GM13977 (cell line): ENCODE data around the gene BTF3L4.
"Not testable (repeated sequence)": the region's sequence is repeated elsewhere in the genome, so short reads cannot be mapped to it uniquely, and the experiment has no call there.

ENCODE experiments used
- DNase-seq: peaks from one replicate; pipeline ENCODE4 v3.0.0; 2012; ENCODE audit warnings: low spot score
- CTCF ChIP-seq: IDR thresholded peaks from 2 replicates; pipeline ENCODE4 v1.5.1; 2012; ENCODE audit warnings: mild to moderate bottlenecking, control low read depth; ENCODE audit not compliant: insufficient read depth; ENCODE audit errors: extremely low read depth, missing control alignments
- in situ Hi-C: fragments of 300-500 bp; cut with MboI; formaldehyde crosslinking; loops from one replicate; pipeline ENCODE4 v1.12.0; 2022; ENCODE audit warnings: low sequenced_read_pairs, low pct_unique_long_range_greater_than_20kb, mixed read lengths, inconsistent platforms; ENCODE audit not compliant: unreplicated experiment

BTF3L4 gene

GRCh38 chr1:52041551-52042185, 14.4 kb upstream of the BTF3L4 start:
- DNase-seq, result no peak
- TF ChIP-seq CTCF, result no peak
- in situ Hi-C loops, result no loop called here

- no peak for TF ChIP-seq CTCF
- in situ Hi-C loops, result no loop called here
- DNase-seq, result no peak
These were observed 10.9 kb upstream of the BTF3L4 start for GRCh38 chr1:52045236-52045635.

- in situ Hi-C loops, DNase-seq: not testable (repeated sequence)
These were observed 10.4 kb upstream of the BTF3L4 start for GRCh38 chr1:52045666-52046195.

GRCh38 chr1:52049337-52049736, 6.8 kb upstream of the BTF3L4 start:
- in situ Hi-C loops, DNase-seq: not testable (repeated sequence)

GRCh38 chr1:52053862-52054261, 2.2 kb upstream of the BTF3L4 start:
- no peak for TF ChIP-seq CTCF
- in situ Hi-C loops, result no loop called here
- DNase-seq, result no peak

- no peak for TF ChIP-seq CTCF
- in situ Hi-C loops, result no loop called here
- DNase-seq, result no peak
These were observed 1.5 kb upstream of the BTF3L4 start for GRCh38 chr1:52054496-52055065.

GRCh38 chr1:52055066-52055865, 829 bp upstream of the BTF3L4 start, which contains the start of gene TXNDC12:
TSS of gene TXNDC12 (minus strand) at chr1:52055191. CDS start at chr1:52055096, 95 bp downstream.
- no peak for TF ChIP-seq CTCF
- DNase-seq, result peak; percentile 81
- in situ Hi-C loops, result no loop called here
